Loucy (cell line): ENCODE results near the gene GRB10.

Experiments used
- H2AFZ ChIP-seq: fragments of 200-600 bp; sonication (generic); 2 replicates; pipeline ENCODE4 v1.6.0; 2016; ENCODE audit warnings: antibody characterized with exemption, mild to moderate bottlenecking, low read length, moderate library complexity
- H3F3A ChIP-seq: fragments of 200-600 bp; 2 replicates; pipeline ENCODE4 v1.6.0; 2016; ENCODE audit warnings: antibody characterized with exemption, low read depth, mild to moderate bottlenecking
- H3K27me3 ChIP-seq: fragments of 200-600 bp; sonication (generic); 2 replicates; pipeline ENCODE4 v1.6.1; 2014; ENCODE audit warnings: low read length, mild to moderate bottlenecking; ENCODE audit not compliant: insufficient read depth, poor library complexity, severe bottlenecking
- H3K36me3 ChIP-seq: fragments of 200-600 bp; sonication (generic); 2 replicates; pipeline ENCODE4 v1.6.1; 2016; ENCODE audit warnings: low read length; ENCODE audit not compliant: insufficient read depth
- H3K4me1 ChIP-seq: fragments of 200-600 bp; sonication (generic); 2 replicates; pipeline ENCODE4 v1.5.1; 2014; ENCODE audit warnings: low read length, mild to moderate bottlenecking; ENCODE audit not compliant: insufficient read depth, poor library complexity, severe bottlenecking
- H3K4me2 ChIP-seq: fragments of 200-600 bp; sonication (generic); 2 replicates; pipeline ENCODE4 v1.6.0; 2014; ENCODE audit warnings: antibody characterized with exemption, low read length, low read depth, mild to moderate bottlenecking; ENCODE audit not compliant: poor library complexity, severe bottlenecking
- H3K4me3 ChIP-seq: fragments of 200-600 bp; sonication (generic); 2 replicates; pipeline ENCODE4 v1.5.1; 2014; ENCODE audit warnings: low read length, mild to moderate bottlenecking, mixed read lengths; ENCODE audit not compliant: poor library complexity, severe bottlenecking
- H3K79me2 ChIP-seq: fragments of 200-600 bp; sonication (generic); 2 replicates; pipeline ENCODE4 v1.6.1; 2014; ENCODE audit warnings: low read length; ENCODE audit not compliant: insufficient read depth
- H3K9ac ChIP-seq: fragments of 200-600 bp; sonication (generic); 2 replicates; pipeline ENCODE4 v1.6.0; 2014; ENCODE audit warnings: mild to moderate bottlenecking, low read depth, low read length, moderate library complexity; ENCODE audit not compliant: poor library complexity, severe bottlenecking
- H3K9me2 ChIP-seq: fragments of 200-600 bp; sonication (generic); replicated peaks from 2 replicates; pipeline ENCODE4 v1.6.1; 2016; ENCODE audit warnings: low read depth, low read length, mixed read lengths
- H3K9me3 ChIP-seq: fragments of 200-600 bp; sonication (generic); 2 replicates; pipeline ENCODE4 v1.6.1; 2014; ENCODE audit warnings: mild to moderate bottlenecking, antibody characterized with exemption, low read length, low read depth; ENCODE audit not compliant: insufficient read depth
- H4K20me1 ChIP-seq: fragments of 200-600 bp; sonication (generic); 2 replicates; pipeline ENCODE4 v1.6.0; 2014; ENCODE audit warnings: antibody characterized with exemption, low read length, mild to moderate bottlenecking; ENCODE audit not compliant: insufficient read depth, poor library complexity, severe bottlenecking
- EZH2phosphoT487 ChIP-seq: fragments of 200-600 bp; IDR thresholded peaks from 2 replicates; pipeline ENCODE4 v1.6.1; 2018; ENCODE audit warnings: antibody characterized with exemption, mild to moderate bottlenecking, moderate library complexity, borderline replicate concordance
- TF ChIP-seq, protein P1 (sequence below): fragments of 200-600 bp; sonication (generic); conservative IDR thresholded peaks from 2 replicates; pipeline ENCODE4 v1.5.1; 2014; ENCODE audit warnings: mild to moderate bottlenecking, antibody characterized with exemption, low read length

Gene GRB10

DNA sequence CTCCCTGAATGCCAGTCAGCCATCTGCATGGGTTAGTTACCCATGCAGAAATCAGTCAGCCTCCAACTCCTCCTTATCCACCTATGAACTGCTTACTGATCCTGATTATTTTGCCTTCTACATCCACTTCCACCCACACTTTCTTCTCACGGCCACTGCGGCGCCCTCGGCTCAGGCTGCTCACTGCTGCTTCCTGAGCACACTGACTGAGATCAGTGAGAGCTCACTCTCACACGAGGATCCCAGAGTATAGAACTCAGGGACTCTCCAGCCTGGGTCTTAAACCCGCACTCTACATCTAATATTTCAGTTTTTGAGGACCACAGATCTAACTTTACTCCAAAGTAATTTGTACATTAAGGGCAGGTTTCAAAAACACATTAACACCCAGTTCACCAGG, 64.4 kb downstream of the GRB10 start:
- no peaks in the 10 kb centered on the region for H3K9me3 ChIP-seq
- H3K4me1 ChIP-seq: no peaks in the 10 kb centered on the region
- H3K36me3 ChIP-seq: no peaks in the 10 kb centered on the region
- H3K4me2 ChIP-seq: no peak overlapping the region
- H3K27me3 ChIP-seq: no peaks in the 10 kb centered on the region
- no peaks in the 10 kb centered on the region for H3K79me2 ChIP-seq
- no peak overlapping the region for H3K4me3 ChIP-seq
- no peaks in the 10 kb centered on the region for H4K20me1 ChIP-seq
- H3F3A ChIP-seq: no peaks in the 10 kb centered on the region
- H2AFZ ChIP-seq: no peak overlapping the region
- no peak overlapping the region for H3K9ac ChIP-seq
- TF ChIP-seq EZH2phosphoT487: no peak
- TF ChIP-seq, protein P1, sequence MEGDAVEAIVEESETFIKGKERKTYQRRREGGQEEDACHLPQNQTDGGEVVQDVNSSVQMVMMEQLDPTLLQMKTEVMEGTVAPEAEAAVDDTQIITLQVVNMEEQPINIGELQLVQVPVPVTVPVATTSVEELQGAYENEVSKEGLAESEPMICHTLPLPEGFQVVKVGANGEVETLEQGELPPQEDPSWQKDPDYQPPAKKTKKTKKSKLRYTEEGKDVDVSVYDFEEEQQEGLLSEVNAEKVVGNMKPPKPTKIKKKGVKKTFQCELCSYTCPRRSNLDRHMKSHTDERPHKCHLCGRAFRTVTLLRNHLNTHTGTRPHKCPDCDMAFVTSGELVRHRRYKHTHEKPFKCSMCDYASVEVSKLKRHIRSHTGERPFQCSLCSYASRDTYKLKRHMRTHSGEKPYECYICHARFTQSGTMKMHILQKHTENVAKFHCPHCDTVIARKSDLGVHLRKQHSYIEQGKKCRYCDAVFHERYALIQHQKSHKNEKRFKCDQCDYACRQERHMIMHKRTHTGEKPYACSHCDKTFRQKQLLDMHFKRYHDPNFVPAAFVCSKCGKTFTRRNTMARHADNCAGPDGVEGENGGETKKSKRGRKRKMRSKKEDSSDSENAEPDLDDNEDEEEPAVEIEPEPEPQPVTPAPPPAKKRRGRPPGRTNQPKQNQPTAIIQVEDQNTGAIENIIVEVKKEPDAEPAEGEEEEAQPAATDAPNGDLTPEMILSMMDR: no peak
- no peaks in the 10 kb centered on the region for H3K9me2 ChIP-seq

DNA sequence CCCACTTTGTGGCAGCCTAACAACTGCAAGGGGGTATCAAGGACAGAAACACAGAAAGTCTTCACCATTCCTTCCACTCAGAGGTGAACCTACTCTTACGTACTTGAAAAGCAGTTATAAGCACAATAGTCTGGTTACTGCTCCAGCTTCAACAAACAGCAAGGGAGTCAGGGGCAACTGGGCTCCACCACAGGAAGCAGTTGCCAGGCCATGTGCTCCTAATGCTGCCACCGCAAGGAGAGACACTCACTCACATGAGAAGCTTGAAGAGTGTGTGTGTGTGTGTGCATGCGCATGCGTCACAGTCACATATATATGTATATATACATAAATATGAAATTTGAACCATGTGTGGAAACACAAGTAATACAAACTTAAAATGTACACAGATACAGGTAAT, 65.5 kb downstream of the GRB10 start:
- H3K79me2 ChIP-seq: no peaks in the 10 kb centered on the region
- H3F3A ChIP-seq: no peaks in the 10 kb centered on the region
- H2AFZ ChIP-seq: no peak overlapping the region
- H4K20me1 ChIP-seq: no peaks in the 10 kb centered on the region
- H3K4me2 ChIP-seq: no peak overlapping the region
- TF ChIP-seq EZH2phosphoT487: no peak
- TF ChIP-seq, protein P1: no peak
- H3K9me2 ChIP-seq: no peaks in the 10 kb centered on the region
- H3K9ac ChIP-seq: no peak overlapping the region
- no peak overlapping the region for H3K4me3 ChIP-seq
- no peaks in the 10 kb centered on the region for H3K27me3 ChIP-seq
- H3K9me3 ChIP-seq: no peaks in the 10 kb centered on the region
- H3K36me3 ChIP-seq: no peaks in the 10 kb centered on the region
- H3K4me1 ChIP-seq: no peaks in the 10 kb centered on the region

DNA sequence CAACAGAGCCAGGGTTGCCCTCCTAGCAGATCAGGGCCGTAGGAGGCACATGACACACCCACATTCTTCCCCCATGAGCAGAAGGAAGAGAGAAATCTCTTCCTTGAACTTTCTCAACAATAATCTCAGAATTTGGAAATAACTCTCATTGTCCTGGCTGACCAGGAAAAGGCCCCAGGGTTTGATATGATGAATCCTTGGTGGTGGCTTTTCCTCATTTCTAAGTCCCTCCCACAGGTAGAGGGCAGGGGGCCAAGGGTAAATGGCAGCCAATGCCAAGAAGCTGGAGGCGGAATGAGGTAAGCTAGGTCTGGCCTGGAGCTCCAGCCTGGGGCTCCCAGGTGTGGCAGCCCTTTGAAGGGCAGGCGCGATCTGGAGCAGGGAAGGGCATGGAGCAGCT, 67.8 kb downstream of the GRB10 start:
- H3K79me2 ChIP-seq: no peaks in the 10 kb centered on the region
- H4K20me1 ChIP-seq: no peaks in the 10 kb centered on the region
- TF ChIP-seq EZH2phosphoT487: no peak
- TF ChIP-seq, protein P1: no peak
- H3F3A ChIP-seq: no peaks in the 10 kb centered on the region
- H3K4me3 ChIP-seq: no peak overlapping the region
- H3K27me3 ChIP-seq: no peaks in the 10 kb centered on the region
- H3K9ac ChIP-seq: no peak overlapping the region
- no peaks in the 10 kb centered on the region for H3K4me1 ChIP-seq
- H3K4me2 ChIP-seq: no peak overlapping the region
- no peaks in the 10 kb centered on the region for H3K9me3 ChIP-seq
- no peak overlapping the region for H2AFZ ChIP-seq
- no peaks in the 10 kb centered on the region for H3K9me2 ChIP-seq
- no peaks in the 10 kb centered on the region for H3K36me3 ChIP-seq
